DMS79 (cell line): Measurements from ENCODE around the gene SBF1.

ENCODE experiments used
- DNase-seq: peaks from one replicate; lab custom pipeline; 2025; lab: John Stamatoyannopoulos, UW

The SBF1 gene

GRCh38 chr22:50483977-50484853, 9.4 kb upstream of the SBF1 start:
- no peak for DNase-seq

- DNase-seq = no peak
Observed at GRCh38 chr22:50483556-50483955, 8.7 kb upstream of the SBF1 start.

- no peak for DNase-seq
Observed at GRCh38 chr22:50483106-50483505, 8.3 kb upstream of the SBF1 start.

GRCh38 chr22:50482107-50483074, 7.6 kb upstream of the SBF1 start:
- DNase-seq = no peak

GRCh38 chr22:50481440-50482106, 6.7 kb upstream of the SBF1 start, which contains the start of gene ADM2:
Gene ADM2, plus strand, starts transcription at chr22:50481543. Its CDS starts 305 bp downstream, at chr22:50481848.
- no peak for DNase-seq

- DNase-seq = no peak
Observed at GRCh38 chr22:50481045-50481439, 6.2 kb upstream of the SBF1 start.

- DNase-seq = no peak
Observed at GRCh38 chr22:50479721-50480120, 4.9 kb upstream of the SBF1 start.

- no peak for DNase-seq
Observed at GRCh38 chr22:50477923-50478322, 3.1 kb upstream of the SBF1 start.

- DNase-seq = peak; percentile 27
Observed at GRCh38 chr22:50476868-50477267, 2.0 kb upstream of the SBF1 start.

GRCh38 chr22:50475652-50476002, 792 bp upstream of the SBF1 start:
- no peak for DNase-seq

- no peak for DNase-seq
Observed at GRCh38 chr22:50473855-50474671, 772 bp downstream of the SBF1 start.

GRCh38 chr22:50473088-50473487, 1.7 kb downstream of the SBF1 start:
- DNase-seq = no peak

GRCh38 chr22:50471962-50472361, 2.9 kb downstream of the SBF1 start:
- DNase-seq = no peak

GRCh38 chr22:50471197-50471847, 3.5 kb downstream of the SBF1 start:
- no peak for DNase-seq

- no peak for DNase-seq
Observed at GRCh38 chr22:50470491-50470890, 4.3 kb downstream of the SBF1 start.

- peak; percentile 52 for DNase-seq
Observed at GRCh38 chr22:50469377-50470305, 5.2 kb downstream of the SBF1 start.

- no peak for DNase-seq
Observed at GRCh38 chr22:50468626-50469025, 6.2 kb downstream of the SBF1 start.

- DNase-seq = no peak
Observed at GRCh38 chr22:50467773-50468440, 6.9 kb downstream of the SBF1 start.

- no peak for DNase-seq
Observed at GRCh38 chr22:50467341-50467740, 7.5 kb downstream of the SBF1 start.
